HG02852 (cell line): ENCODE results near the gene RPP21.

Experiments
- ATAC-seq: cut with Tn5 transposase; IDR thresholded peaks from one replicate; pipeline ENCODE4 v1.9.1; 2021; ENCODE audit warnings: mild to moderate bottlenecking, moderate library complexity; ENCODE audit not compliant: unreplicated experiment

The RPP21 gene

DNA sequence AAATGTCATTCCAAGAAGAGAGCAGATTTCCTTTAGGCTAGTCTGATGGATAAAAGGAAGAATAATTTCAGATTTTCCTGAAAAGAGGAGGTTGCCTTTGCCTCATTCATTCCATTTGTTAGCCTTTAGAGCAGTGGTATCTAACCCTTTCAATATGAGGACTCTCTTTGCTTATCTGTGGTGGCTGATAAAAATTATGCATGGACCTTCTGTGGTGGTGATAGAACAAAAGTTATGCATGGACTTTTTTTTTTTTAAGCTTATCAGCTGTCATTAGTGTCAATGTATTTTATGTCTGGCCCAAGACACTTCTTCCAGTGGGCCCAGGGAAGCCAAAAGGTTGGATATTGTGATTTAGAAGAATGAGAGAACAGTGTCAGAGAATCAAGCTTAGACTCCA, 16.6 kb upstream of the RPP21 start:
- no peak for ATAC-seq

DNA sequence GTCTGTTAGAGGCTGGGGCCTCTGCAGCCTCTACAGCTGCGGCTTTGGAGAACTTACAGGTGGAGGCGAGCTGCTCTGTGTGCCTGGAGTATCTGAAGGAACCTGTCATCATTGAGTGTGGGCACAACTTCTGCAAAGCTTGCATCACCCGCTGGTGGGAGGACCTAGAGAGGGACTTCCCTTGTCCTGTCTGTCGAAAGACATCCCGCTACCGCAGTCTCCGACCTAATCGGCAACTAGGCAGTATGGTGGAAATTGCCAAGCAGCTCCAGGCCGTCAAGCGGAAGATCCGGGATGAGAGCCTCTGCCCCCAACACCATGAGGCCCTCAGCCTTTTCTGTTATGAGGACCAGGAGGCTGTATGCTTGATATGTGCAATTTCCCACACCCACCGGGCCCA, 15.6 kb upstream of the RPP21 start:
- no peak for ATAC-seq

DNA sequence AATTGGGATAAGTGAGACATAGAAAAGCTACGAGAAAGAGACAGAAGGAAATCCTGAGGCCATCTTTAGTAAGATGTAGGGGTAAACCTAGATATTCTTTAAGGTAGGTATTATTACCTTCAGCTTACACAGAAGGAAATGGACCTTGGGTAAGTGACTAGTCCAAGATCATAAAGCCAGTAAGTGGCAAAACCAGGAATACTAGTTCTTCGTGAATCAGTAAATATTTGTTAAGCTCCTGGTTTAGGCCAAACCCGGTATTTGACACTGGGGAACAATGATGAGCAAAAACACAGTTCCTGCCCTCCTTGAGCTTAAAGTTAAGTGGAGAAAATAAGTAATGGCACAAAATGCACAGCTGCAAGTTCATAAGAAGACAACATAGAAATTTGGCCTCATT, 13.0 kb upstream of the RPP21 start:
- no peak for ATAC-seq

DNA sequence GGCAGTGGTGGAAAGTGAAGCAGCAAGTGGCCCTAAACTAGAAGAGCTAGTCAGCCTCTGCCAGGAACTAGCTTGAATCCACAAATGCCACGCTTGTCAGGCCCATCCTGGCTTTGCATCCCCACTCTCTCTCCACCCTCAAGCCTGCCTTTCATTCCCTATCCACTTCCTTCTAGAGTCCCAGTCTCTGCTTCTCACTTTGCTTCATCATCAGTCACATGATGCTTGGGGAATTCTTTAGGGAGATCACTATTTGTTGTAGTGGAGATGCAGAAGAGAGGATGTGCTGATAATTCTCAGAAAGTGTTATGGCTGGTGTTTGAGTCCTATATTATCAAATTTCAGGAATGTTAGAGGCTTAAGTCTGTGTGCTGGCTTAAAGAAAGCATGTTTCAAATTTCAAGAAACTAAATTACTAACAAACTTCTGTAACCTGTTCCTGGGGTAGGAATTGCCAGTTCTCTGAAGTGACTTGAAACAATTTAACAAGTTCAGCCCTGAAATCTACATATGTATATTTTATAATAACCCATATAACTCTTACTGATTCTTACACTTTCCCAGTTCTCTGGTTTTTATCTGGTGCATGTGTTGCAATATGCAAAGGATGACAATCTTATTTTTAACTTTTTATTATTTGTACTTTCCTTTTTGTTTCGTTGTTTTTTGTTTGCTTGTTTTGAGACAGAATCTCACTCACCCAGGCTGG, 10.7 kb upstream of the RPP21 start:
- ATAC-seq: no peak

GRCh38 chr6:30340589-30341054, 4.3 kb upstream of the RPP21 start:
- no peak for ATAC-seq

- ATAC-seq: no peak
Observed at GRCh38 chr6:30341218-30341617, 3.7 kb upstream of the RPP21 start.

DNA sequence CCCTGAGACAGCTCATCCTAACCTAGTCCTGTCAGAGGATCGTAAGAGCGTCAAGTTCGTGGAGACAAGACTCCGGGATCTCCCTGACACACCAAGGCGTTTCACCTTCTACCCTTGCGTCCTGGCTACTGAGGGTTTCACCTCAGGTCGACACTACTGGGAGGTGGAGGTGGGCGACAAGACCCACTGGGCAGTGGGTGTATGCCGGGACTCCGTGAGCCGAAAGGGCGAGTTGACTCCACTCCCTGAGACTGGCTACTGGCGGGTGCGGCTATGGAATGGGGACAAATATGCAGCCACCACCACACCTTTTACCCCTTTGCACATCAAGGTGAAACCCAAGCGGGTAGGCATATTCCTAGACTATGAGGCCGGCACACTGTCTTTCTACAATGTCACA, 3.2 kb upstream of the RPP21 start:
- ATAC-seq: no peak

- no peak for ATAC-seq
Observed at GRCh38 chr6:30344191-30344867, 627 bp upstream of the RPP21 start.

DNA sequence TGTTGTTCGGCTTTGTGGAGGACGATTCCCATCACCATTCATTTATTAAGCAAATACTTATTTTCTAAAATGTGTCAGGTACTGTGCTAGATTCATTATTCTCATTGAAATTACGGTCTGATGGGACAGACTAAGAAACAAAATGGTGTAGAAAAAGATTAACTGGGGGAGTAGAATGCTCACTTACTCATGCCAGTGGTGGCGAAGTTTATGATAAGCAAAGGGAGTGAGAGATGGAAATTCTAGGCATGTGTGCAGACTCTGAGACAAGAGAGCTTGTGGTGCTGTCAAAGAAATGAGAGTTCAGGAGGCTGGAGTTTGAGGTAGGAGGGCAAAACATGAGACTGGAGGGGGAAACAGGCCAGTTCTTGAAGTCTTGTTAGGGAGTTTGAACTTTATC, 896 bp downstream of the RPP21 start:
- ATAC-seq: no peak

DNA sequence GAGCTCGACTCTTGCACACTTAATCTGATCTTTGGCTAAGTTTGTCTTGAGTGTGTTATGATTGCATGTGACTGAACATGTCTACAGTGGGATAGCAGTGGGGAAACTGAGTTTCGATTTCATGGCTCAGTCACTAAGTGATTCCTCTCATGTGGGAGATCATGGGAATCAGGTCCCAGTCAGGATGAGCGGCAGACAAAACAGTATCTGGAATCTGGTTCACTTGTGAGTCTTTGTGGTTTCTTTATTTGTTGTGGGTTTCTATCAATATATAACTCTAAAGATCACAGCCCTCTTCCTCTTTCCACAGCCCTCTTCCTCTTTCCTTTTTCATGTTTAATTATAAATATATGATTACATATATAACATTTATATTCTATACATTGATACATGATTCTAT, 4.0 kb downstream of the RPP21 start:
- ATAC-seq: no peak

DNA sequence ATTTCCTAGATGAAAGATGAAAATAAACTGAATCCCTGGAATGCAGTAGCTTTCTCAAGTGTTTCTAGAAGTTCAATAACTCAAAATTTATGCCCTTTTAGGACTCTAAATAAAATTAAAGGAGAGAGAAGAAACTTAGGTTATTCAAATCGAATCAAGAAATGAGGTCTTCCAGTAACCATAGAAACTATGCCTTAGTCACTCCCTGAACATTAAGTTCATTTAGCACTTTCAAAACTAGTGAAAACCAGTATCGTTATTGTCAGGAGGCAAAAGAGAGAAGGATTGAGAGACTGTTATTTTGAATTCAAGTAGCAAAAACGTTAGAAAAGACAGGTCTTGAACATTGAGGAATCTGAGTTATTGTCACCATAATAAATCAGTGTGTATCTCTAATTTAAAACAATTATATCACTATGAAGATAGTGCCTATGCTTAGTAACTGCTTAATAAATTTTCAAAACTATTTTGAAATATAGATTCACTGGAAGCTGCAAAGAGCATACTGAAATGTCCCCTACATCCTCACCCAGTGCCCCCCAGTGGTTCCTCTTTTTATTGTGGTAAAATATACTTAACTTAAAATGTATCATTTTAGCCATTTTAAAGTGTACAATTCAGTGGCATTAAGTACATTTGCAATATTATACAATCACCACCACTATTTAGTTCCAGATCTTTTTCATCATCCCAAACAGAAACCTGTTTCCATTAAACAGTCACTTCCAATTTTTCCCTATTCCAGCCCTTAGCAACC, 4.6 kb downstream of the RPP21 start:
- no peak for ATAC-seq

DNA sequence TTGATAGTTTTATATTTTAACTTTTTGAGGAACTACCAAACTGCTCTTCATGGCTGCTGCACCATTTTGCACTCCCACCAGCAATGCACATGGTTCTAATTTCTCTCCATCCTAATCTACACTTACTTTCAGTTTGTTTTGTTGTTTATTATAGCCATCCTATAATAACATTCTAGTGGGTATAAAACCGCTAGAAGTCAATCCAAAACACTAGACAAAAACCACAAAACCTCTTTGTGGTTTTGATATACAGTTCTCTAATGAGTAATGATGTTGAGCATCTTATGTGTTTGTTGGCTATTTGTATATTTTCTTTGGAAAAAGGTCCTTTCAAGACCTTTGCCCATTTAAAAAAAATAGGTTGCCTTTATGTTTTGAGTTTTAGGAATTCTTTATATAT, 5.6 kb downstream of the RPP21 start:
- ATAC-seq: no peak

DNA sequence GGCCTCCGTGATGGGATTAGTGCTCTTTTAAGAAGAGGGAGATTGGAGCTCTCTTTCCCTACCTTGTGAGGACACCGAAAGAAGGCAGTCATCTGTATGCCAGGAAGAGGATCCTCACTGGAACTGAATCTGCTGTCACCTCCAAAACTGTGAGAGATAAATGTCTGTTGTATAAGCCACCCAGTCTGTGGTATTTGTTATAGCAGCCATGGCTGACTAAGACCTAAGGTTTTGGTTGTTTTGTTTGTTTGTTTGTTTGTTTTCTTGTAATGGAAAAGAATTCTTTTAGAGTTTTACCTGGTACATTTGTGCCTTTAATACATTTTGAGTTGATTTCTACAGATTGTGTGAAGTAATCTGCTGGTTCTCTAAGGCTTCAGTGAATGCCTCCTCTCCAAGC, 7.6 kb downstream of the RPP21 start:
- ATAC-seq: no peak

GRCh38 chr6:30355281-30355680, 10.3 kb downstream of the RPP21 start:
- no peak for ATAC-seq

DNA sequence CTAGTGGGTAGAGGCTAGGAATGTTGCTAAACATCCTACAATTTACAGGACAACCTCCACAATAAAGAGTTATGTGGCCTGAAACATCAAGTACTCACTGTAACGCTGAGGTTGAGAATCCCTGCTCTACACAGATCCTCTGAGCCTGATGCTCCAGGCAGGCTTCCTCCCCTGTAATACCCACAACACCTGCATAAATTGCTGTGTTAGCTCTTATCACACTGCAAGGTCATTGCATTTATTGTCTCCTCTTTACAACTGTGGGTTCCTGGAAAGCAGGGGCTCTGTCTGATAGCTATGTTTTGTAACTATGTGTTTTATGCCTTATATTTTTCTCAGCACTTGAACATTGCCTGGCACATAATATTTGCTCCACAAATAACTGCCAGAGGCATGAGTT, 11.6 kb downstream of the RPP21 start:
- no peak for ATAC-seq

- ATAC-seq: no peak
Observed at GRCh38 chr6:30357678-30358540, 13.0 kb downstream of the RPP21 start.

DNA sequence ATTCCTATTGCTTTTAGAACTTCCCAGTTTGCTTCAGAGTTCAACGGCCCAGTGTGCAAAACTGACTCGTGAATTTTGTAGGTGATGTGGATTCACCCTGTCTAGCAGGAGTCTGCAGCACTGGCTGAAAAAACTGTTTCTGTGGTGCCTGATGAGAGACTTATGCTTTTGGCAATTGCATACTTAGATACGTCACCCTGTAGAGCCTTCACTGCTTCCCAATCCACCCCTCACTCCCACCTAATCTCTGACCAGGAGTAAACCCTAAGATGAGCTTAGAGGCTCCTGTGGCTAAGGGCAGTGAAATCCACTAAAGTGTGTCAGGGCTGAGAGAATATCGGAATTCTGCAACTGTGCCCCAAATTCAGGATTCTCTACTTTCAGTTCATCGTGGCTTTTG, 14.3 kb downstream of the RPP21 start:
- ATAC-seq: no peak

GRCh38 chr6:30360139-30360538, 15.2 kb downstream of the RPP21 start:
- no peak for ATAC-seq

GRCh38 chr6:30361661-30362060, 16.7 kb downstream of the RPP21 start:
- no peak for ATAC-seq

DNA sequence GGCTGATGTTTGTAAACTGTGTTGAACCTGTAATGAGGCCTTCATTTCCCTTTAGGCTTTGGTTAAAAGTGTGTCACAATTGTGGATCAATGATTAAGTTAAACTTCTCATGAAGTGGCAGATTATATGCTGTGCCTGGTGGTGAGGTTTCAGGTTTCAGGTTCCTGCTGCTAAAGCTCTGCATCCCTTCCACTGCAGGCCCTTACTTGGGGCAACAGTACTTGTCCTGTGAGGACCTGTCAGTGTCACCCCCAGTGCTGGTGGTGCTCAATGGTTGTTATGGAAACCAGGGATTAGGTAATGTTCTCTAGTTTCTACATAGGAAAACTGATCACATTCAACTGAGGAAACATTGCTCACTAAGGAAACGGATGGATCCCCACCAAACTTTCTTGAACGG, 18.5 kb downstream of the RPP21 start:
- no peak for ATAC-seq

GRCh38 chr6:30364591-30364990, 19.6 kb downstream of the RPP21 start:
- no peak for ATAC-seq
